Neutrophil (primary cell): ENCODE measurements around the gene KCNC3.

ENCODE experiments used
- H3K27ac ChIP-seq: fragments of 200-600 bp; sonication (generic); 2 replicates; pipeline ENCODE4 v1.5.1; 2016; ENCODE audit warnings: mild to moderate bottlenecking, moderate library complexity
- H3K27me3 ChIP-seq: fragments of 200-600 bp; sonication (generic); 2 replicates; pipeline ENCODE4 v1.6.0; 2016; ENCODE audit warnings: mild to moderate bottlenecking
- H3K36me3 ChIP-seq: fragments of 200-600 bp; sonication (generic); 2 replicates; pipeline ENCODE4 v1.5.1; 2017
- H3K4me1 ChIP-seq, 2 experiments: fragments of 200-600 bp in 1 of 2; sonication (generic) in 1 of 2; 1 replicate in 1 of 2; 2 replicates in 1 of 2; pipeline versions ENCODE4 v1.5.1 to v1.6.1; 2013 to 2016; ENCODE audit warnings: low read depth in 1 of 2, low read length in 1 of 2, mild to moderate bottlenecking in 1 of 2, moderate library complexity in 1 of 2; ENCODE audit not compliant: control insufficient read depth in 1 of 2, insufficient read depth in 1 of 2
- H3K4me3 ChIP-seq, 2 experiments: fragments of 200-600 bp in 1 of 2; sonication (generic) in 1 of 2; 1 replicate in 1 of 2; 2 replicates in 1 of 2; pipeline ENCODE4 v1.5.1; 2013 to 2016; ENCODE audit warnings: low read depth in 1 of 2, low read length in 1 of 2, mild to moderate bottlenecking in 1 of 2, moderate library complexity in 1 of 2
- H3K9me3 ChIP-seq: fragments of 200-600 bp; sonication (generic); 2 replicates; pipeline ENCODE4 v1.5.1; 2016
- TF ChIP-seq, protein P1 (sequence below): fragments of 200-600 bp; sonication (generic); IDR thresholded peaks from 2 replicates; pipeline ENCODE4 v1.5.1; 2016; ENCODE audit warnings: antibody characterized with exemption

The KCNC3 gene

DNA sequence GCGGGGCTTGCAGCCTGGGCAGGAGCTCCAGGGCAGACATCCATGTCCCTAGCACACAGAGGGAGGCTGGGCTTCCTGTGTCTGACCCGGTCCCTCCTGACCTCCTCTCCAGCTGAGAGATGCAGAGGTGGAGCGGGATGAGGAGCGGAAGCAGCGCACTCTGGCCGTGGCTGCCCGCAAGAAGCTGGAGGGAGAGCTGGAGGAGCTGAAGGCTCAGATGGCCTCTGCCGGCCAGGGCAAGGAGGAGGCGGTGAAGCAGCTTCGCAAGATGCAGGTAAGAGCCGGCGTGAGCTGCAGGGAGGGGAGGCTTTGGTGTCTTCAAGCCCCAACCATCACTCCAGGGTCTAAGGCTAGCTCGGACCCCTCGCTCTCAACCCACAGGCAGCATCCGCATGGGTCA, 38.4 kb downstream of the KCNC3 start:
- H3K9me3 ChIP-seq = no peaks in the 10 kb centered on the region
- no peak overlapping the region for H3K27ac ChIP-seq
- TF ChIP-seq, protein P1, sequence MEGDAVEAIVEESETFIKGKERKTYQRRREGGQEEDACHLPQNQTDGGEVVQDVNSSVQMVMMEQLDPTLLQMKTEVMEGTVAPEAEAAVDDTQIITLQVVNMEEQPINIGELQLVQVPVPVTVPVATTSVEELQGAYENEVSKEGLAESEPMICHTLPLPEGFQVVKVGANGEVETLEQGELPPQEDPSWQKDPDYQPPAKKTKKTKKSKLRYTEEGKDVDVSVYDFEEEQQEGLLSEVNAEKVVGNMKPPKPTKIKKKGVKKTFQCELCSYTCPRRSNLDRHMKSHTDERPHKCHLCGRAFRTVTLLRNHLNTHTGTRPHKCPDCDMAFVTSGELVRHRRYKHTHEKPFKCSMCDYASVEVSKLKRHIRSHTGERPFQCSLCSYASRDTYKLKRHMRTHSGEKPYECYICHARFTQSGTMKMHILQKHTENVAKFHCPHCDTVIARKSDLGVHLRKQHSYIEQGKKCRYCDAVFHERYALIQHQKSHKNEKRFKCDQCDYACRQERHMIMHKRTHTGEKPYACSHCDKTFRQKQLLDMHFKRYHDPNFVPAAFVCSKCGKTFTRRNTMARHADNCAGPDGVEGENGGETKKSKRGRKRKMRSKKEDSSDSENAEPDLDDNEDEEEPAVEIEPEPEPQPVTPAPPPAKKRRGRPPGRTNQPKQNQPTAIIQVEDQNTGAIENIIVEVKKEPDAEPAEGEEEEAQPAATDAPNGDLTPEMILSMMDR = no peak
- H3K36me3 ChIP-seq = no peaks in the 10 kb centered on the region
- H3K4me1 ChIP-seq = no peaks in the 10 kb centered on the region
- H3K27me3 ChIP-seq = no peaks in the 10 kb centered on the region
- no peak overlapping the region for H3K4me3 ChIP-seq

DNA sequence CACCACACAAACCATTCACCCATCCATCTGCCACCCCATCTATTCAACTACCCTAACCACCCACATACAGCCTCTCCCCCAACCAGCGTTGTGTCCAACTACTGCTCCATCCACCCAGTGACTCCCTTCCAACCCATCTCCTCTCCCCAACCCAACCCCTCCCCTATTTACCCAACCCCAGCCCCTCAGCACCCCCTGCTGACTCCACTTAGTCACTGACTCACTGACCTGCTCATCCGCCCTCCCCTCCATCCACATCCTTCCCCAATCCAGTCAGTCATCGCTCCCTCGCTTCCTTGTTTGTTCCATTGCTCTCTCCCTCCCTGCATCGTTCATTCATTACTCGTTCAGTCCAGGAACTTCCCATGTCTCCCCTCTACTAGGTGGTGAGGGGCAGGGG, 39.2 kb downstream of the KCNC3 start:
- no peaks in the 10 kb centered on the region for H3K4me1 ChIP-seq
- TF ChIP-seq, protein P1 = no peak
- H3K27ac ChIP-seq = no peak overlapping the region
- no peaks in the 10 kb centered on the region for H3K9me3 ChIP-seq
- no peaks in the 10 kb centered on the region for H3K36me3 ChIP-seq
- H3K27me3 ChIP-seq = no peaks in the 10 kb centered on the region
- H3K4me3 ChIP-seq = no peak overlapping the region

DNA sequence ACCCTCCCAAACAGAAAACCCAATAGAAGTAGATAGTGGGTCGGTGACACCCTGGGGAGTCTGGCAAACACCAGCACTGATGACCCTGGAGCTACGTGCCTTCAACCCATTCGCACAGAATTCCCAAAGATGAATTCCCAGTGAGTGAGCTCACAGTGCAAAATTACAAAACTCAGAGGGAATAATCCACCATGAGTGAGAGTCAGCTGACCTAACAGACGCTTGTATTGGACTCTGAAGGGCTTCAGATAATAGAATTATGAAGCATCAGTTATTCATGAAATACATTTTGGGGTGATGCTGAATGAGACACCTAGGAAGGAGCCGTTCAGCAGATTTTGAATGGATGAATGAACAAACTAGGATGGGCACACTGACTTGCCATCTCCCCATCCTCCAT, 40.2 kb downstream of the KCNC3 start:
- Histone ChIP-seq H3K36me3 (no peaks in the 10 kb centered on the region), H3K27ac (no peak overlapping the region), H3K27me3 (no peaks in the 10 kb centered on the region), H3K4me3 (no peak overlapping the region), H3K9me3 (no peaks in the 10 kb centered on the region), H3K4me1 (no peaks in the 10 kb centered on the region)
- TF ChIP-seq, protein P1 = no peak

DNA sequence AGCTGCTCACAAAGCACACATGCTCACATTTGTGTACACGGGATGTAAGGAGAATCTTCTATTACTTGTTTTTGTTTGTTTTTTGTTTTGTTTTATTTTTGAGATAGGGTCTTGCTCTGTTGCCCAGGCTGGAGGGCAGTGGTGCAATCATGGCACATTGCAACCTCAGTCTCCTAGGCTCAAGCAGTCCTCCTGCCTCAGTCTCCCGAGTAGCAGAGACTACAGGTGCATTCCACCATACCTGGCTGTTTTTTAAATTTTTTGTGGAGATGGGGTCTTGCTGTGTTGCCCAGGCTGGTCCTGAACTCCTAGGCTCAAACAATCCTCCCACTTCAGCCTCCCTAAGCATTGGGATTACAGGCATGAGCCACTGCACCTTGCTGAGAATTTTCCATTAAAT, 41.8 kb downstream of the KCNC3 start:
- Histone ChIP-seq H3K9me3 (no peaks in the 10 kb centered on the region), H3K27me3 (no peaks in the 10 kb centered on the region), H3K4me1 (no peaks in the 10 kb centered on the region), H3K27ac (no peak overlapping the region), H3K4me3 (no peak overlapping the region), H3K36me3 (no peaks in the 10 kb centered on the region)
- TF ChIP-seq, protein P1 = no peak

DNA sequence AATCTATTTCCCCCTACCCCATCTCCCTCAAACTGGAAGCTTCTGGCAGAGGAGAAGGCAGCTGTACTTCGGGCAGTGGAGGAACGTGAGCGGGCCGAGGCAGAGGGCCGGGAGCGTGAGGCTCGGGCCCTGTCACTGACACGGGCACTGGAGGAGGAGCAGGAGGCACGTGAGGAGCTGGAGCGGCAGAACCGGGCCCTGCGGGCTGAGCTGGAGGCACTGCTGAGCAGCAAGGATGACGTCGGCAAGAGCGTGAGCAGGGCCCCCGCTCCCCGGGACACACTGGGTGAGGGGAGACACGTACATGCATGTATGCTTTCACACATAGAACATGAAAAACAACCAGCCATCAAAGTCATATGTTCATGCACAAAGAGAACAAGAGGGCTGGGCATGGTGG, 42.7 kb downstream of the KCNC3 start:
- no peaks in the 10 kb centered on the region for H3K27me3 ChIP-seq
- TF ChIP-seq, protein P1 = no peak
- no peaks in the 10 kb centered on the region for H3K4me1 ChIP-seq
- H3K27ac ChIP-seq = no peak overlapping the region
- no peak overlapping the region for H3K4me3 ChIP-seq
- H3K36me3 ChIP-seq = no peaks in the 10 kb centered on the region
- no peaks in the 10 kb centered on the region for H3K9me3 ChIP-seq

DNA sequence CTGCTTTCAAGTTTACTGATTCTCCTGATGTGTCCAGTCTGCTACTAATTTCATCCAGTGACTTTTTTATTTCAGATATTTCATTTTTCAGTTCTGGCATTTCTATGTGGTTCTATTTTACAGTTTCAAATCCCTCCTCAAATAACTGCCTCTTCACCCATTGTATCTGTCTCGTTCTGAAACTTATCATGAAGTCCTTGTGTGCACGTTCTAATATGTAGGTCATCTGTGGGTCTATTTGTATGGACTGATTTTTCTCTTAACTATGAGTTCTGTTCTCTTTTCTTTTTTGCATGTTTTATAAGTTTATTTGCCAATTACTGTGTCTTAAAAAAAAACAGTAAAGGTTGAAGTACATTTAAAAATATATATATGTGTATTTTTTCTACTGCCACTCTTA, 43.3 kb downstream of the KCNC3 start:
- Histone ChIP-seq H3K4me1 (no peaks in the 10 kb centered on the region), H3K27ac (no peak overlapping the region), H3K27me3 (no peaks in the 10 kb centered on the region), H3K4me3 (no peak overlapping the region), H3K9me3 (no peaks in the 10 kb centered on the region), H3K36me3 (no peaks in the 10 kb centered on the region)
- TF ChIP-seq, protein P1 = no peak
